Loucy (cell line): ENCODE results near the gene BRSK2.
"Not testable (repeated sequence)": the region's sequence is repeated elsewhere in the genome, so short reads cannot be mapped to it uniquely, and the experiment has no call there.

ENCODE experiments used
- H2AFZ ChIP-seq: fragments of 200-600 bp; sonication (generic); 2 replicates; pipeline ENCODE4 v1.6.0; 2016; ENCODE audit warnings: antibody characterized with exemption, mild to moderate bottlenecking, low read length, moderate library complexity
- H3F3A ChIP-seq: fragments of 200-600 bp; 2 replicates; pipeline ENCODE4 v1.6.0; 2016; ENCODE audit warnings: antibody characterized with exemption, low read depth, mild to moderate bottlenecking
- H3K27me3 ChIP-seq: fragments of 200-600 bp; sonication (generic); 2 replicates; pipeline ENCODE4 v1.6.1; 2014; ENCODE audit warnings: low read length, mild to moderate bottlenecking; ENCODE audit not compliant: insufficient read depth, poor library complexity, severe bottlenecking
- H3K36me3 ChIP-seq: fragments of 200-600 bp; sonication (generic); 2 replicates; pipeline ENCODE4 v1.6.1; 2016; ENCODE audit warnings: low read length; ENCODE audit not compliant: insufficient read depth
- H3K4me1 ChIP-seq: fragments of 200-600 bp; sonication (generic); 2 replicates; pipeline ENCODE4 v1.5.1; 2014; ENCODE audit warnings: low read length, mild to moderate bottlenecking; ENCODE audit not compliant: insufficient read depth, poor library complexity, severe bottlenecking
- H3K4me2 ChIP-seq: fragments of 200-600 bp; sonication (generic); 2 replicates; pipeline ENCODE4 v1.6.0; 2014; ENCODE audit warnings: antibody characterized with exemption, low read length, low read depth, mild to moderate bottlenecking; ENCODE audit not compliant: poor library complexity, severe bottlenecking
- H3K4me3 ChIP-seq: fragments of 200-600 bp; sonication (generic); 2 replicates; pipeline ENCODE4 v1.5.1; 2014; ENCODE audit warnings: low read length, mild to moderate bottlenecking, mixed read lengths; ENCODE audit not compliant: poor library complexity, severe bottlenecking
- H3K79me2 ChIP-seq: fragments of 200-600 bp; sonication (generic); 2 replicates; pipeline ENCODE4 v1.6.1; 2014; ENCODE audit warnings: low read length; ENCODE audit not compliant: insufficient read depth
- H3K9ac ChIP-seq: fragments of 200-600 bp; sonication (generic); 2 replicates; pipeline ENCODE4 v1.6.0; 2014; ENCODE audit warnings: mild to moderate bottlenecking, low read depth, low read length, moderate library complexity; ENCODE audit not compliant: poor library complexity, severe bottlenecking
- H3K9me2 ChIP-seq: fragments of 200-600 bp; sonication (generic); replicated peaks from 2 replicates; pipeline ENCODE4 v1.6.1; 2016; ENCODE audit warnings: low read depth, low read length, mixed read lengths
- H3K9me3 ChIP-seq: fragments of 200-600 bp; sonication (generic); 2 replicates; pipeline ENCODE4 v1.6.1; 2014; ENCODE audit warnings: mild to moderate bottlenecking, antibody characterized with exemption, low read length, low read depth; ENCODE audit not compliant: insufficient read depth
- H4K20me1 ChIP-seq: fragments of 200-600 bp; sonication (generic); 2 replicates; pipeline ENCODE4 v1.6.0; 2014; ENCODE audit warnings: antibody characterized with exemption, low read length, mild to moderate bottlenecking; ENCODE audit not compliant: insufficient read depth, poor library complexity, severe bottlenecking
- CTCF ChIP-seq: fragments of 200-600 bp; sonication (generic); conservative IDR thresholded peaks from 2 replicates; pipeline ENCODE4 v1.5.1; 2014; ENCODE audit warnings: mild to moderate bottlenecking, antibody characterized with exemption, low read length
- EZH2phosphoT487 ChIP-seq: fragments of 200-600 bp; IDR thresholded peaks from 2 replicates; pipeline ENCODE4 v1.6.1; 2018; ENCODE audit warnings: antibody characterized with exemption, mild to moderate bottlenecking, moderate library complexity, borderline replicate concordance

The BRSK2 gene

GRCh38 chr11:1389932-1390568, at the start of gene BRSK2:
BRSK2 (plus strand) TSS chr11:1389934; CDS start chr11:1390285, 351 bp downstream.
- Histone ChIP-seq H3K4me3 (no peak within 1 kb of the TSS), H3K9me3 (no peaks in the 10 kb centered on the region; the same call in 1 of the 2 replicates), H3K27me3 (no peaks in the 10 kb centered on the region), H2AFZ (no peak within 1 kb of the TSS), H3K4me2 (no peak within 1 kb of the TSS), H4K20me1 (no peaks in the 10 kb centered on the region), H3K79me2 (no peaks in the 10 kb centered on the region), H3K4me1 (no peaks in the 10 kb centered on the region), H3K9ac (no peak within 1 kb of the TSS), H3K9me2 (no peaks in the 10 kb centered on the region), H3F3A (no peaks in the 10 kb centered on the region), H3K36me3 (no peaks in the 10 kb centered on the region)
- TF ChIP-seq CTCF (no peak), EZH2phosphoT487 (no peak)

- Histone ChIP-seq H3F3A (no peaks in the 10 kb centered on the region), H4K20me1 (no peaks in the 10 kb centered on the region)
These were observed 49.6 kb upstream of the BRSK2 start for GRCh38 chr11:1340111-1340510.

GRCh38 chr11:1341226-1341625, 48.5 kb upstream of the BRSK2 start:
- H3K4me3 ChIP-seq, H3K4me1 ChIP-seq, H4K20me1 ChIP-seq, H3K9me3 ChIP-seq, H3K9me2 ChIP-seq, H3K27me3 ChIP-seq, H2AFZ ChIP-seq, H3K79me2 ChIP-seq, H3K36me3 ChIP-seq, H3F3A ChIP-seq, H3K4me2 ChIP-seq, H3K9ac ChIP-seq: not testable (repeated sequence)

More at GRCh38 chr11:1340111-1340510, 49.6 kb upstream of the BRSK2 start:
- Histone ChIP-seq H3K9me3 (no peaks in the 10 kb centered on the region), H3K4me1 (no peaks in the 10 kb centered on the region), H2AFZ (no peak overlapping the region), H3K9me2 (no peaks in the 10 kb centered on the region), H3K27me3 (no peaks in the 10 kb centered on the region), H3K36me3 (no peaks in the 10 kb centered on the region), H3K9ac (no peak overlapping the region), H3K79me2 (no peaks in the 10 kb centered on the region), H3K4me3 (no peak overlapping the region), H3K4me2 (no peak overlapping the region)
- TF ChIP-seq EZH2phosphoT487 (no peak), CTCF (no peak)

GRCh38 chr11:1341928-1342524, 47.7 kb upstream of the BRSK2 start:
- Histone ChIP-seq H3K4me2 (no peak overlapping the region), H3K9me2 (no peaks in the 10 kb centered on the region), H3K27me3 (no peaks in the 10 kb centered on the region), H3F3A (no peaks in the 10 kb centered on the region), H3K9me3 (no peaks in the 10 kb centered on the region), H3K9ac (no peak overlapping the region), H4K20me1 (no peaks in the 10 kb centered on the region), H2AFZ (no peak overlapping the region), H3K4me3 (no peak overlapping the region), H3K4me1 (no peaks in the 10 kb centered on the region), H3K36me3 (no peaks in the 10 kb centered on the region), H3K79me2 (no peaks in the 10 kb centered on the region)
- TF ChIP-seq CTCF = no peak
- TF ChIP-seq EZH2phosphoT487 = no peak
